Activated CD8-positive, alpha-beta memory T cell treated with anti-CD3 and anti-CD28 coated beads, Interleukin-2, amount 10 ng/mL, durations not matched to agents 7 days and 5 days (primary cell): ENCODE measurements around the gene ATAD3A. TPM values are rescaled to one million over a fixed set of nuclear protein-coding genes. Genes with fewer than 3 reads are reported as not detected.
A peak's percentile ranks its signal among the peaks of the same experiment; 100 is the strongest.

Experiments
- ATAC-seq: fragments of 150-1000 bp; cut with Tn5 transposase; one replicate; pipeline ENCODE4 v1.10.0; 2021; ENCODE audit warnings: moderate library complexity
- CTCF ChIA-PET: fragments of 350-600 bp; sonication (Branson Sonifier 250); formaldehyde crosslinking; loops from one replicate; lab custom pipeline; 2021; ENCODE audit warnings: antibody characterized with exemption; lab: Charles Lee
- DNase-seq: peaks from one replicate; pipeline ENCODE4 v3.0.0-alpha.2; 2020
- H3K27ac Mint-ChIP-seq: one replicate; pipeline ENCODE4 v1.8.0; 2021; ENCODE audit warnings: mild to moderate bottlenecking, mixed read lengths
- H3K27me3 Mint-ChIP-seq: one replicate; pipeline ENCODE4 v1.8.0; 2021; ENCODE audit warnings: mixed read lengths
- H3K36me3 Mint-ChIP-seq: one replicate; pipeline ENCODE4 v1.8.0; 2021; ENCODE audit warnings: mild to moderate bottlenecking, mixed read lengths
- H3K4me1 Mint-ChIP-seq: one replicate; pipeline ENCODE4 v1.8.0; 2021; ENCODE audit warnings: mixed read lengths
- H3K4me3 Mint-ChIP-seq: one replicate; pipeline ENCODE4 v1.8.0; 2021; ENCODE audit warnings: mild to moderate bottlenecking, moderate library complexity, mixed read lengths
- H3K9me3 Mint-ChIP-seq: one replicate; pipeline ENCODE4 v1.8.0; 2022; ENCODE audit warnings: low read depth, mixed read lengths
- total RNA-seq, 2 experiments: library from RNA; stranded (reverse); gene quantifications; one replicate each; pipeline ENCODE4 v1.2.3, GENCODE V29; 2021

ATAD3A gene
- total RNA-seq, 2 experiments from 2014 or later = 45.1 to 58.9 TPM

- ATAC-seq = no peak
- Mint-ChIP-seq H3K27me3 (no peaks in the 10 kb centered on the region), H3K4me3 (no peak overlapping the region), H3K4me1 (no peaks in the 10 kb centered on the region), H3K9me3 (no peaks in the 10 kb centered on the region), H3K27ac (no peak overlapping the region), H3K36me3 (peaks cover 5% of the 10 kb centered on the region)
- CTCF ChIA-PET = no interaction called here
- DNase-seq = no peak
Measured at GRCh38 chr1:1541956-1542765, 30.2 kb downstream of the ATAD3A start.

- H3K9me3 Mint-ChIP-seq = no peaks in the 10 kb centered on the region
- H3K27ac Mint-ChIP-seq = no peak overlapping the region
- H3K36me3 Mint-ChIP-seq = peaks cover 7% of the 10 kb centered on the region
- H3K27me3 Mint-ChIP-seq = no peaks in the 10 kb centered on the region
- no peak overlapping the region for H3K4me3 Mint-ChIP-seq
- CTCF ChIA-PET = no interaction called here
- ATAC-seq = no peak
- DNase-seq = no peak
- no peaks in the 10 kb centered on the region for H3K4me1 Mint-ChIP-seq
Measured at GRCh38 chr1:1542766-1543705, 31.1 kb downstream of the ATAD3A start.

GRCh38 chr1:1543706-1544099 is 31.7 kb downstream of the ATAD3A start:
- Mint-ChIP-seq H3K36me3 (peaks cover 7% of the 10 kb centered on the region), H3K4me1 (no peaks in the 10 kb centered on the region), H3K9me3 (no peaks in the 10 kb centered on the region), H3K4me3 (no peak overlapping the region), H3K27me3 (no peaks in the 10 kb centered on the region), H3K27ac (no peak overlapping the region)
- no peak for DNase-seq
- CTCF ChIA-PET = no interaction called here
- ATAC-seq = no peak

GRCh38 chr1:1544544-1544943 is 32.6 kb downstream of the ATAD3A start:
- CTCF ChIA-PET = interaction anchor here (1.4 kb wide), 1 partner anchor 26 kb away, joined by 4 read pairs; no protein-coding TSS in a partner anchor
- DNase-seq = no peak
- no peaks in the 10 kb centered on the region for H3K9me3 Mint-ChIP-seq
- H3K27ac Mint-ChIP-seq = no peak overlapping the region
- no peaks in the 10 kb centered on the region for H3K4me1 Mint-ChIP-seq
- H3K27me3 Mint-ChIP-seq = no peaks in the 10 kb centered on the region
- no peak overlapping the region for H3K4me3 Mint-ChIP-seq
- ATAC-seq = no peak
- peaks cover 7% of the 10 kb centered on the region for H3K36me3 Mint-ChIP-seq

- Mint-ChIP-seq H3K36me3 (peaks cover 7% of the 10 kb centered on the region), H3K9me3 (no peaks in the 10 kb centered on the region), H3K27me3 (no peaks in the 10 kb centered on the region), H3K4me1 (no peaks in the 10 kb centered on the region), H3K27ac (no peak overlapping the region), H3K4me3 (no peak overlapping the region)
- no peak for ATAC-seq
- DNase-seq = no peak
- CTCF ChIA-PET = interaction anchor here (1.4 kb wide), 1 partner anchor 24 kb away, joined by 4 read pairs; no protein-coding TSS in a partner anchor
Measured at GRCh38 chr1:1545946-1546737, 34.2 kb downstream of the ATAD3A start.

GRCh38 chr1:1547011-1547410 is 35.0 kb downstream of the ATAD3A start:
- CTCF ChIA-PET = interaction anchor here (0.8 kb wide), 1 partner anchor 334 kb away, joined by 3 read pairs; no protein-coding TSS in a partner anchor

GRCh38 chr1:1547476-1547875 is 35.5 kb downstream of the ATAD3A start:
- CTCF ChIA-PET = interaction anchor here (0.8 kb wide), 1 partner anchor 335 kb away, joined by 3 read pairs; no protein-coding TSS in a partner anchor
- H3K36me3 Mint-ChIP-seq = peaks cover 2% of the 10 kb centered on the region
- ATAC-seq = no peak
- no peak overlapping the region for H3K4me3 Mint-ChIP-seq
- H3K4me1 Mint-ChIP-seq = no peaks in the 10 kb centered on the region
- no peak overlapping the region for H3K27ac Mint-ChIP-seq
- no peaks in the 10 kb centered on the region for H3K9me3 Mint-ChIP-seq
- no peaks in the 10 kb centered on the region for H3K27me3 Mint-ChIP-seq
- DNase-seq = no peak

More at GRCh38 chr1:1547011-1547410, 35.0 kb downstream of the ATAD3A start:
- ATAC-seq (no peak), DNase-seq (no peak)
- H3K4me3 Mint-ChIP-seq = no peak overlapping the region
- H3K4me1 Mint-ChIP-seq = no peaks in the 10 kb centered on the region
- no peaks in the 10 kb centered on the region for H3K9me3 Mint-ChIP-seq
- no peaks in the 10 kb centered on the region for H3K27me3 Mint-ChIP-seq
- H3K36me3 Mint-ChIP-seq = peaks cover 2% of the 10 kb centered on the region
- no peak overlapping the region for H3K27ac Mint-ChIP-seq

GRCh38 chr1:1548591-1548990 is 36.6 kb downstream of the ATAD3A start:
- Mint-ChIP-seq H3K27me3 (no peaks in the 10 kb centered on the region), H3K36me3 (peaks cover 2% of the 10 kb centered on the region), H3K4me1 (no peaks in the 10 kb centered on the region), H3K9me3 (no peaks in the 10 kb centered on the region), H3K27ac (no peak overlapping the region), H3K4me3 (no peak overlapping the region)
- DNase-seq = no peak
- CTCF ChIA-PET = no interaction called here
- ATAC-seq = no peak

- DNase-seq (no peak), ATAC-seq (no peak)
- Mint-ChIP-seq H3K27ac (no peak overlapping the region), H3K9me3 (no peaks in the 10 kb centered on the region), H3K27me3 (no peaks in the 10 kb centered on the region), H3K4me3 (no peak overlapping the region), H3K4me1 (peaks cover 7% of the 10 kb centered on the region), H3K36me3 (peaks cover 2% of the 10 kb centered on the region)
- CTCF ChIA-PET = no interaction called here
Measured at GRCh38 chr1:1550087-1550486, 38.1 kb downstream of the ATAD3A start.

- no peaks in the 10 kb centered on the region for H3K27me3 Mint-ChIP-seq
Measured at GRCh38 chr1:1550591-1551432, 38.9 kb downstream of the ATAD3A start.

GRCh38 chr1:1551524-1552262 is 39.7 kb downstream of the ATAD3A start:
- ATAC-seq (no peak), DNase-seq (no peak)
- no peaks in the 10 kb centered on the region for H3K27me3 Mint-ChIP-seq
- no peak overlapping the region for H3K4me3 Mint-ChIP-seq
- no peak overlapping the region for H3K27ac Mint-ChIP-seq
- CTCF ChIA-PET = no interaction called here
- H3K9me3 Mint-ChIP-seq = no peaks in the 10 kb centered on the region
- H3K36me3 Mint-ChIP-seq = peaks cover 2% of the 10 kb centered on the region
- peaks cover 7% of the 10 kb centered on the region for H3K4me1 Mint-ChIP-seq

More at GRCh38 chr1:1550591-1551432, 38.9 kb downstream of the ATAD3A start:
- Mint-ChIP-seq H3K4me3 (no peak overlapping the region), H3K9me3 (no peaks in the 10 kb centered on the region), H3K4me1 (peaks cover 7% of the 10 kb centered on the region), H3K27ac (no peak overlapping the region), H3K36me3 (peaks cover 2% of the 10 kb centered on the region)
- CTCF ChIA-PET = no interaction called here
- peak; percentile 54 for ATAC-seq
- DNase-seq = no peak

- no peak for DNase-seq
- no peaks in the 10 kb centered on the region for H3K9me3 Mint-ChIP-seq
- ATAC-seq = no peak
- H3K27ac Mint-ChIP-seq = no peak overlapping the region
- CTCF ChIA-PET = no interaction called here
- peaks cover 7% of the 10 kb centered on the region for H3K4me1 Mint-ChIP-seq
- no peak overlapping the region for H3K4me3 Mint-ChIP-seq
- peaks cover 2% of the 10 kb centered on the region for H3K36me3 Mint-ChIP-seq
- H3K27me3 Mint-ChIP-seq = no peaks in the 10 kb centered on the region
Measured at GRCh38 chr1:1552263-1552639, 40.3 kb downstream of the ATAD3A start.
